Skeletal muscle cell (primary cell): ENCODE measurements around the gene PSAP.

Experiments
- DNase-seq: peaks from one replicate; pipeline ENCODE4 v3.0.0-alpha.2; 2010; ENCODE audit warnings: low read depth
- H3K4me3 ChIP-seq: 2 replicates; pipeline ENCODE4 v1.5.1; 2011; ENCODE audit warnings: low read depth, mild to moderate bottlenecking, control low read depth, low read length, moderate library complexity

The PSAP gene

GRCh38 chr10:71848325-71849275 lies 2.5 kb downstream of the PSAP start:
- DNase-seq = no peak
- H3K4me3 ChIP-seq = no peak overlapping the region

DNA sequence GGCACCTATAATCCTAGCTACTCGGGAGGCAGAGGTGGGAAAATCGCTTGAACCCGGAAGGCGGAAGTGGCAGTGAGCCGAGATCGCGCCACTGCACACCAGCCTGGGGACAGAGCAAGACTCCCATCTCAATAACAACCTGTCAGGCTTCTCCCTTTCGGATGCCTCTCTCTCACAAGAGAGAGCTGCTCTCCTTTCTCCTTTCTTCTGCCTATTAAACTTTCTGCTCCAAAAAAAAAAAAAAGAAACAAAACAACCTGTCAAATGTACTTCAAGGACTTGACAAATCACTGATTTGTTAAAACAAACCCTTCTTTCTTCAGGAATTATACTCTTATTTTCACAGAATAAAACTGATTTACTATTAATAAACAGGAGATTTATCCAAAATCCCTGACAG lies 3.6 kb downstream of the PSAP start:
- DNase-seq = no peak
- H3K4me3 ChIP-seq = no peak overlapping the region

DNA sequence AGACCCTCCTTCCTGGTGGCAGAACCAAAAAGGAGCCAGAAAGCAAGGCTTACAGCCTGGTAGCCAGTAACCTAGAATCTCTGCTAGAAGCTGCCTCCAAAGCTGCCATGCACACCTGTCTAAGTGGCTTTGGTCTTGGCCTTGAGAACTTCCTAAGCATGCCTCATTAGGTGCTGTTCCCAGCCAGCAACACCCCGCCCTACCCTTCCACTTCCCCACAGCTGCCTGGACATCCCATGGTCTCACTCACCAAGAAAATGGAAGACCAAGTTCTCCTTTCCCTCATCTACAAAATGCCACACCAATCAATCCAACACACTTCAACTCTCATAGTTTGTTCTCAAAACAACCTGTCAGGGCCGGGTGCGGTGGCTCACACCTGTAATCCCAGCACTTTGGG lies 4.2 kb downstream of the PSAP start:
- H3K4me3 ChIP-seq = no peak overlapping the region

GRCh38 chr10:71845410-71846405 lies 5.3 kb downstream of the PSAP start:
- H3K4me3 ChIP-seq = no peak overlapping the region
- DNase-seq = no peak

More for the DNA sequence above, 4.2 kb downstream of the PSAP start:
- DNase-seq = no peak

DNA sequence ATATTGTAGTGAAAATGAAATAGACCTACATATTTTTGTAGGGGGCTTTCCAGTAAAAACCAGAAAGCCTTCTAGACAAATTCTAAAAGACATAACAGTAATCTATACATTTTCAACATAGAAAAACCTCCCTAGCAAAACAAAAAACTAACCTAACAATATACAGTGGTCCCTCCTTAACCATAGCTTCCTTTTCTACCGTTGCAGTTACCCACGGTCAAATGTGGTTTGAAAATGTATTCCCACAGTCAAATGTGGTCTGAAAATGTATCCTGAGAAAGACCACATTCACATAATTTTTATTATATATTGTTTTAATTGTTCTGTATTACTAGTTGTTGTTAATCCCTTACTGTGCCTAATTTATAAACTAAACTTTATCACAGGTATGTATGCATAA lies 6.4 kb downstream of the PSAP start:
- DNase-seq = no peak
- H3K4me3 ChIP-seq = no peak overlapping the region

- DNase-seq = no peak
- no peak overlapping the region for H3K4me3 ChIP-seq
Measured at GRCh38 chr10:71844084-71844483, 7.0 kb downstream of the PSAP start.

DNA sequence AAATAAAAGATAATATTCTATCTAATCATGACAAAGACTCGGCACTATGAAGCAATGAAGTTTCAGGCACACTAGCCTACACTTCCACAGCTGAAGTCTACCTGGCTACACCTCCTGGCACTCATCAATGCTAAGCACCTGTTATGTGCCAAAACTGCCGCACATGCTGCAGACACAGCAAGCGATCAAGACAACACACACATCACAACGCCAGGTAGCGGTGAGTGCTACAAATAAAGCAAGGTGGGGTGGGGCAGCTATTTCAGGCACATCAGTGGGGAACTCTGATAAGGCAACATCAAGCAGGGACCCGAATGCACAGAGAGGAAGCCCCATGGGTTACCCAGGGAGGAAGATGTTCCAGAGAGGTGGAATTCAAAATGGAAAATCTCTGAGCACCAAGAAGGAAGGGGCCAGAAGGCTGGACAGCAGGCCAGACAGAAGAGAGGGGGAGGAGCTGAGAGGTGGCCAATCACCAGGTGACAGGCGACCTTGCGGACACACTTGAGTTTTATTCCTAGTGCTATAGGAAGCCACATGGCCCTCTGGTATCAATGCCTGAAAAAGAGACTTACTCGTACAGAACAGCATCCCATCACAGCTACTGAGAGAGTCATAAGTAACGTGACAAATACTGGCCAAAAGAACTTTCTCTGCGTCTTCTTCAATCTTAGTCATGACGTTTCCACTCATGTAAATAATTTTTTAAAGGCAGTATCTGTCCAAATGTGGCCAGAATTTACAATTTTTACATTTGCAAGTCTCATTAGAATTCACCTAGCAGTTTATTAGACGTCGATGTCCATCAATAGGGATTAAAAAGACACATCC lies 8.0 kb downstream of the PSAP start:
- DNase-seq = no peak
- H3K4me3 ChIP-seq = no peak overlapping the region

- no peak for DNase-seq
- H3K4me3 ChIP-seq = no peak overlapping the region
Measured at GRCh38 chr10:71842422-71842821, 8.6 kb downstream of the PSAP start.

DNA sequence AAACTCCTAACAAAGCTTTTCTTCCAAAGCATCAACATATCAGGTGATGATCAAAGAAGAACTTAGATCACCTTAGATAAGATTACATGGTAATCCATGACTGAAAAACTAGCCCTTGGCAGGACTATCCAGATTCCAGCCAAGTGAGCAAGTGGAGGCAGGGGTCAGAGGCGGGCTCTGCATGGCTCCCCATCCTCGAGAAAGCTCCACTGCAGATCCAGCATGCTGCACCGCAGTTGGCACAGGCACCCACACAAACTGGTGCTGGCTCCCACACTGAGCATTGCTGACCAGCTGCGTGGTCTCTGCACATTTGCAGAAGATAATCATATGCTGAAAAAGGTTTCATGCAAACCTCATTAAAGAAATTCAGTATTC lies 10.1 kb downstream of the PSAP start:
- H3K4me3 ChIP-seq = no peak overlapping the region
- DNase-seq = no peak

DNA sequence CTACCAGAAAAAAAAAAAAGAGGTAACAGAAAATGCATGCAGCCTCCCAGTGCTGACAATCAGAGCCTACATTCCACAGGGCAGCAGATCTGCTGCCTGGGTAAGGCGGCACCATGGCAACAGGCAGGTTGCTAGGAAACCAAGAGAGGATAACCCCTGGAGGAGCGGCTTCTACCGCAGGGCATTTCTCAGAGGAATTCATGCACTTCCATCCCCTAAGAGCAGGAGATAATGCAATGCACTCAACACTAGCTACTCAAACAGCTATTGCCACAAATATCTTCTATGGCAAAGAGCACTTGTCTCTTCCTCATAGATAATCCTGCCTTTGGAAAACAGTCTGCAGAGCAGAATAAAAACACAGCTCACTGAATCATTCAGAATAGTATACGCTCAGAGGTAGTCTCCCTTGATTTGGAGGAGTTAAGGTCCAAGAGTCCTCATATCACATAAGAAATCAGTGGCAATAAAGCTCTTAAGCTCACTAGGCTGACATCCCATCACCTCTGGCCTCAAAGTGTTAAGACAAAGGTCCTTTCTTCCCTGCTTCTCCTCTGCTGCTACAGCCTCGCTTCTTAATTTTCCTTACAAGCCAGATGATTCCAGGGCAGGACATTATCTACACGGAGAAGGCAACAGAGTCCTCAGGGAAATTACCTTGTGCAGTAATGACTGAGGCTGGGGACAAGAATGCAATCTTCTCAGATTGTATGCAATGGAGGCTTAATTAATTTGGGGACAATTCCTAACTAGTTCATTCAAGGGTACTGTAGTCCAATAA lies 10.7 kb downstream of the PSAP start:
- DNase-seq = peak; percentile 91
- H3K4me3 ChIP-seq = no peak overlapping the region

GRCh38 chr10:71838264-71839211 lies 12.5 kb downstream of the PSAP start:
- no peak for DNase-seq
- H3K4me3 ChIP-seq = no peak overlapping the region

GRCh38 chr10:71837098-71837827 lies 13.8 kb downstream of the PSAP start:
- H3K4me3 ChIP-seq = no peak overlapping the region
- DNase-seq = no peak

DNA sequence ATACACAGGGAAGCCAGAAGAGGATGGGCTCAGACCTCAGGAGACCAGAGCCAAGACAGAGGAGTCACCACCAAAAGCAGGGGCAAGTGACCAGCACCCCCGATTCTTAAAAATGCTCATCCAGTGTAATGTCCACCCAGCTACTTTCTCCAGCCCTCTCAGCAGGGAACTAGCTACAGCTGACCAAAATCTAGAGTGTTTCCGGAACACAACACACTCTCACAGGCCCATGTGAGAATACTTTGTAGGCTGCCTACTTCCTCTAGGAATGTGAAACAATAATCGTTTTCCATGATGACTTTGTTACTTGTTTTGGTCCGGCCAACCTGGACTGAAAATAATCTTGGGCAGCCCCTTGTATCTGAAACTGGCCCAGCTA lies 14.5 kb downstream of the PSAP start:
- no peak overlapping the region for H3K4me3 ChIP-seq
- DNase-seq = no peak

DNA sequence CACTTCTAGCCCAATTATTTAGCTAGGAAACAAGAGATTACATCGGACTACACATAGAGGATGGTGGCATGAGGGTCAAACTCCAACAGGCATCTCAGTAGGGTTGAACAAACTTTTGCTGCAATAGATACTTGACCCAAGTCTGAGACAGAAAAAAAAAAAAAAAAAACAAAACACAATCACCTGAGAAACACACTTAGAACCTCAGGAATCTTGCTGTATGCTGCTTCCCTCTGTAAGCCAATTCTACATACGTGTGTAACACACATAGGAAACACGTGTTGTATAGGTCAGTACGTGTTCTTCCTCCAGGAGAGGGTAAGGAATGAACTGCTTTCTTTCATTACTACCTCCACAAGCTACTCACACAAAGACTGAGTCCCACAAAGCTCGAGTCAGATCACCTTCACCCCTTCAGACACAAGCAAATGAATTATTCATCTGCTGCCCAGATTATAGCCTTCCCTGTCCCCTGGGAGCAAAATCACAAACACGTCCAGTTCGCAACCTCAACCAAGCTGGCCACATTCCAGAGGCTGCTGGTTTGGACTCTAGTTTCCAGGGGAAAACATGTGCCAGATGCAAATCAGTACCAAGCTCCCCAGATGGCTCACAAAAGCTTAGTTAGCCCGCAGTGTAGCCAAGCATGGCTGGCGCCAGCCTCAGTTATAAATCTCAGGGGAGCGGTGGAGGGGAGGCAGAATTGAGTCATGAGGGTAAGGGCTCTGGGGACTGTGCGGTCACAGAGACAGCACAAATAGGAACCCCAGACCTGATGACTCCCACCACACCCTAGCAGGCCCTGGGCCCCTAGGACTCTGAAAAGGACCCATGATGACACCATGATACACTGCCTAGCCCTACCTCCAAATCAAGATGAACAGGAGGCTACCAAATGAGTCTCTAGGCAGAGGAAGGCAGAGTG lies 15.1 kb downstream of the PSAP start:
- H3K4me3 ChIP-seq = no peak overlapping the region
- peak; percentile 89 for DNase-seq

- DNase-seq = no peak
- no peak overlapping the region for H3K4me3 ChIP-seq
Measured at GRCh38 chr10:71834343-71834674, 16.7 kb downstream of the PSAP start.
